Measurements from ENCODE around the gene SLC37A3.

- TF ChIP-seq CTCF (IDR thresholded peaks at IDR 0.05) (no peak), POLR2A (IDR thresholded peaks at IDR 0.05) (no peak)
Observed at GRCh38 chr7:140415361-140415760, 17.0 kb upstream of the SLC37A3 start.
